ENCODE measurements around the gene KRTAP2-4.
A peak's percentile ranks its signal among the peaks of the same experiment; 100 is the strongest.
"Not testable (repeated sequence)": the region's sequence is repeated elsewhere in the genome, so short reads cannot be mapped to it uniquely, and the experiment has no call there.

Gene KRTAP2-4

DNA sequence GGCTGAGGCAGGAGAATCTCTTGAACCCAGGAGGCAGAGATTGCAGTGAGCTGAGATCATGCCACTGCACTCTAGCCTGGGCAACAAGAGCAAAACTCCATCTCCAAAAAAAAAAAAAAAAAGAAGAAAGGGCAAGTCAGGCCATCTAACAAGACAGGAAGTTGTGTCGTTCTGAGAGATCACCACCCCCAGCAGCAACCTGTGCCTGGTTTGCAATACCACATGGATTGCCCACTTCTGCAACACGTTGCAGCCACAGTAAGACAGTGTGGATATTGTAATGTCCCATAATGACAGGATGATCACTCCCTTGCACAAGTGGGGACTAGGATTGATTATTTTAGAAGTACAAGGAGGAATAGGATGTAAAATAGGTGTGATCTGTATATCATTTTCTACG is 3.4 kb upstream of the KRTAP2-4 start:
- DNase-seq (ENCODE audit: insufficient read length, low spot score) (no peak), FAIRE-seq (no peak)
- TF ChIP-seq POLR2AphosphoS5 (IDR thresholded peaks at IDR 0.05; ENCODE audit: low read depth, low read length), result no peak
- TF ChIP-seq TAF1 (IDR thresholded peaks at IDR 0.05; ENCODE audit: low read depth, low read length), result no peak
- no peak for TF ChIP-seq POLR2A (IDR thresholded peaks at IDR 0.05; ENCODE audit: low read depth, low read length)
- no peak for TF ChIP-seq SPI1 (IDR thresholded peaks at IDR 0.05; ENCODE audit: low read depth, low read length)
- TF ChIP-seq POU2F2 (IDR thresholded peaks at IDR 0.05; ENCODE audit: low read depth, low read length), result no peak
- TF ChIP-seq PAX5 (IDR thresholded peaks at IDR 0.05; ENCODE audit: insufficient read depth, low read length, severe bottlenecking), result no peak

GRCh38 chr17:41067281-41067680 is 1.6 kb upstream of the KRTAP2-4 start:
- FAIRE-seq (no peak), DNase-seq (ENCODE audit: insufficient read length, low spot score) (no peak)
- TF ChIP-seq POLR2A (IDR thresholded peaks at IDR 0.05; ENCODE audit: low read depth, low read length) (no peak), POU2F2 (IDR thresholded peaks at IDR 0.05; ENCODE audit: low read depth, low read length) (no peak), PAX5 (IDR thresholded peaks at IDR 0.05; ENCODE audit: insufficient read depth, low read length, severe bottlenecking) (no peak), POLR2AphosphoS5 (IDR thresholded peaks at IDR 0.05; ENCODE audit: low read depth, low read length) (no peak), TAF1 (IDR thresholded peaks at IDR 0.05; ENCODE audit: low read depth, low read length) (no peak), SPI1 (IDR thresholded peaks at IDR 0.05; ENCODE audit: low read depth, low read length) (no peak)

DNA sequence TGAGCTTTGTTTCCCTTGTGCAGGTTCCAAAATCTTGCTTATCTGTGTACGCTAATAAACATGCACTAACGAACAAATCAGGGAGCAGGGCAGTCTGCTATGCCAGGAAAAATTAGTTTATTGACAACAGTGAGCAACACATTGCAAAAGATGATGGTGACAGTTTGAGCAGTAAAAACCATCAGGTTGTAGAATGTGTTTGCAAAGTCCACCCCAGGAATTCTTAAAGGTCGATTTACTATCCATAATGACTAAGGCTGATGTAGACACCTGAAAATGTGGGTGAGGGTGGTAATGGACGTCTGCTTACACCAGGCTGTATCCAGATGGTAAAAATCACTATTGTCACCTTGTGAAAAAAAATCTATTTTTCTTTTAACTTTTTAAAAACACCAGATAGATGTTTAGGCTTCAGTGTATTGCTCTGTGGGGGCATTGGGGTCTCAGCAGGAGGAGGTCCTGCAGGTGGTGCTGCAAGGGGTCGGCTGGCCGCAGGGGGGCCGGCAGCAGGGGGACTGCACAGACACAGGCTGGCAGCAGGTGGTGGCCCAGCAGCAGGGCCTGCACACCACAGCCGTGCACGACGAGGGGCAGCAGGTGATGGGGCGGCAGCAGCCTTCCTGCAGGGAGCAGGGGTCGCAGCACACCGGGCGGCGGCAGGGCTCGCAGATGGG is 526 bp downstream of the KRTAP2-4 start:
- not testable (repeated sequence) for DNase-seq (ENCODE audit: insufficient read length, low spot score); FAIRE-seq

DNA sequence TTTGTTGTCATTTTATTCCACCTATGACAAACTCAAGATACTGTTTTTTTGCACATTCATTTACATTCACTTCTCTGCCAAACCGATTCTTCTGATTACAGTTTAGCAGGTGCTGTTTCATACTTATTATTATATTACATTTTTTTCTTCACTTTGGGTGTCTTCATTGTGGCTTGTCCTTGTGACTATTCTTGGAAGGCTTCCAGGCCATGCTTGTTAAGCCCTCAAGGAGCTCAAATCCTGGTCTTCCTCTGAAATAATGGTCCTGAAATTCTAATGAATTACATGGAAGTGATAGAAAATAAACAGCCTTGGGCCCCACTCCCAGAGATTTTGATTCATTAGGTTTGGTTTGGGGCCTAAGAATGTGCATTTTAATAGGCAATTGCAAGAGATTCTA is 1.4 kb downstream of the KRTAP2-4 start:
- no peak for TF ChIP-seq SPI1 (IDR thresholded peaks at IDR 0.05; ENCODE audit: low read depth, low read length)
- no peak for TF ChIP-seq TAF1 (IDR thresholded peaks at IDR 0.05; ENCODE audit: low read depth, low read length)
- no peak for TF ChIP-seq POU2F2 (IDR thresholded peaks at IDR 0.05; ENCODE audit: low read depth, low read length)
- DNase-seq (ENCODE audit: insufficient read length, low spot score), result no peak
- no peak for FAIRE-seq

DNA sequence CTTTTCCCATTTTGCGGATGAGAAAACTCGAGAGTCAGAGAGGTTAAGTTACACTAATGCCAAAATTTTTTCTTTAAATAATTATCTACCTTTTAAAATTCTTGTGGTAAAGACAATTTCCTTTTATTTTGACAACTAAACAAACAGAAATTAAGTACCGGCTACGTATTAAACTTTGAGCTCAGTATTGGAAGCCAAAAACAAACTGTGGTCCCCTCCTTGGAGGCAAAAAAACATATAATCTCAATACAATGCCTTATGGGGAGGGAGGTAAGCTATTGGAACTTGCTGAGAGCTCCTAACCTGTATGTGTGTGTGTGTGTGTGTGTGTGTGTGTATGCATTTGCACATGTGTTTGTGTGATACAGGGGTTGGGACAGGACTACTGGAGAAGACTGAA is 2.2 kb downstream of the KRTAP2-4 start:
- FAIRE-seq, result no peak
- DNase-seq (ENCODE audit: insufficient read length, low spot score), result no peak
- TF ChIP-seq POLR2AphosphoS5 (IDR thresholded peaks at IDR 0.05; ENCODE audit: low read depth, low read length) (no peak), POU2F2 (IDR thresholded peaks at IDR 0.05; ENCODE audit: low read depth, low read length) (no peak), TAF1 (IDR thresholded peaks at IDR 0.05; ENCODE audit: low read depth, low read length) (no peak), POLR2A (IDR thresholded peaks at IDR 0.05; ENCODE audit: low read depth, low read length) (no peak), PAX5 (IDR thresholded peaks at IDR 0.05; ENCODE audit: insufficient read depth, low read length, severe bottlenecking) (no peak), SPI1 (IDR thresholded peaks at IDR 0.05; ENCODE audit: low read depth, low read length) (no peak)

DNA sequence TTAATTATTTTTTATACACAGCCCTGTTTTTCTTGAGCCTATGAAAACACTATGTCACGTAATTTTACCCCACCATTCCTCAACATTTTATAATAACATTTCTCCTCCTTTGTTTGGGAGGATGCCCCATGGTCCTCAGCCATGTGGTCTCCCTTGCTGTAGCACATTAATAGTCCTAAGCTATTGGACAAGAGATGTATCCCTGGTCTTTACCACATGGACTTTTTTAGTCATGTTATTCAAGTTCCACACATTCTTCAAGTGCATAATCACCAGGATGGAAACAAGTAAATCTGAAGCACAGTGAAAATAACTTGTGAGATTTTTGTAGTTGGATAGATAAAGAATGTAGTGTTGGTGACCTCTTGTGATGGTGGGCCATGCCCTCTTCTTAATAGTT is 3.7 kb downstream of the KRTAP2-4 start:
- DNase-seq (ENCODE audit: insufficient read length, low spot score), result no peak
- TF ChIP-seq POU2F2 (IDR thresholded peaks at IDR 0.05; ENCODE audit: low read depth, low read length) (no peak), SPI1 (IDR thresholded peaks at IDR 0.05; ENCODE audit: low read depth, low read length) (no peak), PAX5 (IDR thresholded peaks at IDR 0.05; ENCODE audit: insufficient read depth, low read length, severe bottlenecking) (no peak), POLR2A (IDR thresholded peaks at IDR 0.05; ENCODE audit: low read depth, low read length) (no peak), TAF1 (IDR thresholded peaks at IDR 0.05; ENCODE audit: low read depth, low read length) (no peak), POLR2AphosphoS5 (IDR thresholded peaks at IDR 0.05; ENCODE audit: low read depth, low read length) (no peak)
- FAIRE-seq, result no peak

GRCh38 chr17:41060052-41060604 is 5.6 kb downstream of the KRTAP2-4 start, which contains the start of gene KRTAP2-3:
TSS of gene KRTAP2-3 (minus strand) at chr17:41060114. CDS start at chr17:41060050, 64 bp downstream.
- TF ChIP-seq PAX5 (IDR thresholded peaks at IDR 0.05; ENCODE audit: insufficient read depth, low read length, severe bottlenecking), result no peak
- no peak for TF ChIP-seq POLR2A (IDR thresholded peaks at IDR 0.05; ENCODE audit: low read depth, low read length)
- no peak for TF ChIP-seq TAF1 (IDR thresholded peaks at IDR 0.05; ENCODE audit: low read depth, low read length)
- no peak for TF ChIP-seq POU2F2 (IDR thresholded peaks at IDR 0.05; ENCODE audit: low read depth, low read length)
- no peak for TF ChIP-seq POLR2AphosphoS5 (IDR thresholded peaks at IDR 0.05; ENCODE audit: low read depth, low read length)
- TF ChIP-seq SPI1 (IDR thresholded peaks at IDR 0.05; ENCODE audit: low read depth, low read length), result no peak
- no peak for FAIRE-seq
- DNase-seq (ENCODE audit: insufficient read length, low spot score), result no peak

DNA sequence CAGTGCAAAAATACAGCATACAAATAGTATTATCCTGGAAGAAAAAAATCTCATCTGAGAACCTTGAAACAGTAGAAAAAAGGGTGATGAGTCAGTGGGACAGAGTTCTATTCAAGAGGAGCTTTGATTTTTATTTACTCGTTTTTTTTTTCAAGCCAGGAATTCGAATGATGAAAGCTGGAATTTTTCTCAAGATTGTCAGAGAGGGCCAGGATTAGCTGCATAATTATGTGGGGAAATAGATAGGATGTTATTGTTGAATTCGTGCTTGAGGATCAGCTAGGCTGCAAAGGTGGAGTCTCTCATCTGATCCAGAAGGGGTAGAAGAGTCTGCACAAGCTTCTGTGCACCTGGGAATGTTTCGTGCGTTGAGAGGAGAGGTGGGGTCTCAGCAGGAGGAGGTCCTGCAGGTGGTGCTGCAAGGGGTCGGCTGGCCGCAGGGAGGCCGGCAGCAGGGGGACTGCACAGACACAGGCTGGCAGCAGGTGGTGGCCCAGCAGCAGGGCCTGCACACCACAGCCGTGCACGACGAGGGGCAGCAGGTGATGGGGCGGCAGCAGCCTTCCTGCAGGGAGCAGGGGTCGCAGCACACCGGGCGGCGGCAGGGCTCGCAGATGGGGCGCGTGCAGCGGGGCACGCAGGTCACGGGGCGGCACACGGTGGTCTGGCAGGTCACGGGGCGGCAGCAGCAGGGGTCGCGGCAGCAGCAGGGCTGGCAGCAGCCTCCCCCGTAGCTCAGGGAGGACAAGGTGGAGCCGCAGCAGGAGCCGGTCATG is 6.2 kb downstream of the KRTAP2-4 start:
- not testable (repeated sequence) for FAIRE-seq; DNase-seq (ENCODE audit: insufficient read length, low spot score)

- no peak for FAIRE-seq
- TF ChIP-seq TAF1 (IDR thresholded peaks at IDR 0.05; ENCODE audit: low read depth, low read length) (no peak), POLR2A (IDR thresholded peaks at IDR 0.05; ENCODE audit: low read depth, low read length) (no peak), POU2F2 (IDR thresholded peaks at IDR 0.05; ENCODE audit: low read depth, low read length) (no peak), POLR2AphosphoS5 (IDR thresholded peaks at IDR 0.05; ENCODE audit: low read depth, low read length) (no peak), SPI1 (IDR thresholded peaks at IDR 0.05; ENCODE audit: low read depth, low read length) (no peak), PAX5 (IDR thresholded peaks at IDR 0.05; ENCODE audit: insufficient read depth, low read length, severe bottlenecking) (no peak)
- no peak for DNase-seq (ENCODE audit: insufficient read length, low spot score)
Measured at GRCh38 chr17:41058741-41059140, 6.9 kb downstream of the KRTAP2-4 start.

- TF ChIP-seq TAF1 (IDR thresholded peaks at IDR 0.05; ENCODE audit: low read depth, low read length) (no peak), POLR2AphosphoS5 (IDR thresholded peaks at IDR 0.05; ENCODE audit: low read depth, low read length) (no peak), POLR2A (IDR thresholded peaks at IDR 0.05; ENCODE audit: low read depth, low read length) (no peak), PAX5 (IDR thresholded peaks at IDR 0.05; ENCODE audit: insufficient read depth, low read length, severe bottlenecking) (no peak), SPI1 (IDR thresholded peaks at IDR 0.05; ENCODE audit: low read depth, low read length) (no peak), POU2F2 (IDR thresholded peaks at IDR 0.05; ENCODE audit: low read depth, low read length) (no peak)
- DNase-seq (ENCODE audit: insufficient read length, low spot score), result no peak
- FAIRE-seq, result peak; percentile 51
Measured at GRCh38 chr17:41057547-41057946, 8.1 kb downstream of the KRTAP2-4 start.

GRCh38 chr17:41055130-41055529 is 10.5 kb downstream of the KRTAP2-4 start, which contains the start of gene KRTAP2-2:
TSS of gene KRTAP2-2 (minus strand) at chr17:41055230. CDS start at chr17:41055211, 19 bp downstream.
- FAIRE-seq; DNase-seq (ENCODE audit: insufficient read length, low spot score): not testable (repeated sequence)

DNA sequence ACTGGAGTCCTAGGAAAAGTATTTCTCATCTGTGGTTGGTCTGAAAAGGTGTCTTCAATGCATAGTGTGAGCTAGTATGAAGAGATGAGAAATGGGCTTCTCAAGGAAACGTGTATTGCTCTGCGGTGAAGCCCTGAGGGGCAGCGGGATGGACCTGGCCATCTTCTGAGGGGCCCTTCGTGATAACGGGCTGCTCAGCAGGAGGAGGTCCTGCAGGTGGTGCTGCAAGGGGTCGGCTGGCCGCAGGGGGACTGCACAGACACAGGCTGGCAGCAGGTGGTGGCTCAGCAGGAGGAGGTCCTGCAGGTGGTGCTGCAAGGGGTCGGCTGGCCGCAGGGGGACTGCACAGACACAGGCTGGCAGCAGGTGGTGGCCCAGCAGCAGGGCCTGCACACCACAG is 11.1 kb downstream of the KRTAP2-4 start:
- not testable (repeated sequence) for FAIRE-seq; DNase-seq (ENCODE audit: insufficient read length, low spot score)
